ENCODE results near the gene LKAAEAR1.

LKAAEAR1 gene

GRCh38 chr20:64049060-64049877 is 34.9 kb downstream of the LKAAEAR1 start, which contains the start of gene SOX18:
Gene SOX18, minus strand, starts transcription at chr20:64049639. Its CDS starts 123 bp downstream, at chr20:64049516.
- peak; percentile 37 for DNase-seq

GRCh38 chr20:64048402-64049044 is 35.7 kb downstream of the LKAAEAR1 start:
- DNase-seq, result no peak

- DNase-seq, result no peak
Measured at GRCh38 chr20:64047968-64048401, 36.2 kb downstream of the LKAAEAR1 start.

- no peak for DNase-seq
Measured at GRCh38 chr20:64047046-64047389, 37.2 kb downstream of the LKAAEAR1 start.

GRCh38 chr20:64045346-64046011 is 38.7 kb downstream of the LKAAEAR1 start:
- no peak for DNase-seq

GRCh38 chr20:64044484-64045247 is 39.5 kb downstream of the LKAAEAR1 start:
- DNase-seq, result no peak

- DNase-seq, result no peak
Measured at GRCh38 chr20:64043768-64044167, 40.4 kb downstream of the LKAAEAR1 start.

- no peak for DNase-seq
Measured at GRCh38 chr20:64042054-64042781, 42.0 kb downstream of the LKAAEAR1 start.

- no peak for DNase-seq
Measured at GRCh38 chr20:64041781-64042053, 42.5 kb downstream of the LKAAEAR1 start.

- no peak for DNase-seq
Measured at GRCh38 chr20:64041040-64041780, 43.0 kb downstream of the LKAAEAR1 start.

GRCh38 chr20:64040231-64041039 is 43.8 kb downstream of the LKAAEAR1 start:
- no peak for DNase-seq

- DNase-seq, result no peak
Measured at GRCh38 chr20:64039293-64040160, 44.7 kb downstream of the LKAAEAR1 start.

- peak; percentile 79 for DNase-seq
Measured at GRCh38 chr20:64038565-64039292, 45.5 kb downstream of the LKAAEAR1 start.

GRCh38 chr20:64038224-64038564 is 46.0 kb downstream of the LKAAEAR1 start:
- DNase-seq, result no peak

- no peak for DNase-seq
Measured at GRCh38 chr20:64037498-64038213, 46.5 kb downstream of the LKAAEAR1 start.

GRCh38 chr20:64037199-64037497 is 47.0 kb downstream of the LKAAEAR1 start:
- DNase-seq, result no peak

- no peak for DNase-seq
Measured at GRCh38 chr20:64036346-64037198, 47.6 kb downstream of the LKAAEAR1 start.

- DNase-seq, result no peak
Measured at GRCh38 chr20:64035933-64036345, 48.3 kb downstream of the LKAAEAR1 start, which contains the start of gene C20orf204. Gene C20orf204, plus strand, starts transcription at chr20:64036182. Its CDS starts 142 bp downstream, at chr20:64036324.

All from CD4-positive, alpha-beta T cell treated with Interleukin-21 for 1 hour (primary cell).